IPS-15b (cell line): Measurements from ENCODE around the gene PRRG1.
"Not testable (repeated sequence)": the region's sequence is repeated elsewhere in the genome, so short reads cannot be mapped to it uniquely, and the experiment has no call there.

Experiments
- H3K27me3 ChIP-seq: one replicate; pipeline ENCODE4 v1.6.1; 2013; ENCODE audit warnings: low read length; ENCODE audit not compliant: control insufficient read depth, insufficient read depth
- H3K36me3 ChIP-seq: one replicate; pipeline ENCODE4 v1.6.1; 2013; ENCODE audit warnings: low read length; ENCODE audit not compliant: control insufficient read depth, insufficient read depth
- H3K4me1 ChIP-seq: one replicate; pipeline ENCODE4 v1.6.1; 2013; ENCODE audit warnings: mild to moderate bottlenecking, low read length; ENCODE audit not compliant: control insufficient read depth, insufficient read depth
- H3K4me3 ChIP-seq: one replicate; pipeline ENCODE4 v1.5.1; 2013; ENCODE audit warnings: low read depth, low read length
- H3K9ac ChIP-seq: one replicate; pipeline ENCODE4 v1.6.1; 2013; ENCODE audit warnings: low read depth, mild to moderate bottlenecking, low read length
- H3K9me3 ChIP-seq: one replicate; pipeline ENCODE4 v1.6.1; 2013; ENCODE audit warnings: mild to moderate bottlenecking, low read length; ENCODE audit not compliant: control insufficient read depth, insufficient read depth

Gene PRRG1

GRCh38 chrX:37476571-37477170 lies 127.5 kb downstream of the PRRG1 start:
- H3K4me1 ChIP-seq: peaks cover 23% of the 10 kb centered on the region
- H3K9me3 ChIP-seq: no peaks in the 10 kb centered on the region
- H3K27me3 ChIP-seq: no peaks in the 10 kb centered on the region
- peaks cover 4% of the 10 kb centered on the region for H3K36me3 ChIP-seq
- H3K9ac ChIP-seq: no peak overlapping the region
- no peak overlapping the region for H3K4me3 ChIP-seq

- not testable (repeated sequence) for H3K36me3 ChIP-seq, H3K9ac ChIP-seq, H3K27me3 ChIP-seq, H3K9me3 ChIP-seq, H3K4me3 ChIP-seq, H3K4me1 ChIP-seq
Measured at GRCh38 chrX:37484335-37484734, 135.2 kb downstream of the PRRG1 start.

GRCh38 chrX:37485429-37485828 lies 136.3 kb downstream of the PRRG1 start:
- Histone ChIP-seq H3K27me3 (no peaks in the 10 kb centered on the region), H3K36me3 (no peaks in the 10 kb centered on the region), H3K4me3 (no peak overlapping the region), H3K4me1 (no peaks in the 10 kb centered on the region), H3K9ac (no peak overlapping the region), H3K9me3 (no peaks in the 10 kb centered on the region)

GRCh38 chrX:37487271-37487670 lies 138.1 kb downstream of the PRRG1 start:
- Histone ChIP-seq H3K4me3 (no peak overlapping the region), H3K9ac (no peak overlapping the region), H3K9me3 (no peaks in the 10 kb centered on the region), H3K36me3 (no peaks in the 10 kb centered on the region), H3K4me1 (no peaks in the 10 kb centered on the region), H3K27me3 (no peaks in the 10 kb centered on the region)

- no peaks in the 10 kb centered on the region for H3K9me3 ChIP-seq
- H3K36me3 ChIP-seq: no peaks in the 10 kb centered on the region
- no peak overlapping the region for H3K9ac ChIP-seq
- no peak overlapping the region for H3K4me3 ChIP-seq
- H3K27me3 ChIP-seq: no peaks in the 10 kb centered on the region
- no peaks in the 10 kb centered on the region for H3K4me1 ChIP-seq
Measured at GRCh38 chrX:37488323-37488722, 139.2 kb downstream of the PRRG1 start.

GRCh38 chrX:37491686-37492085 lies 142.5 kb downstream of the PRRG1 start:
- Histone ChIP-seq H3K9ac (no peak overlapping the region), H3K27me3 (no peaks in the 10 kb centered on the region), H3K4me1 (peaks cover 3% of the 10 kb centered on the region), H3K4me3 (no peak overlapping the region), H3K9me3 (no peaks in the 10 kb centered on the region), H3K36me3 (no peaks in the 10 kb centered on the region)

- H3K9ac ChIP-seq, H3K4me3 ChIP-seq, H3K4me1 ChIP-seq, H3K36me3 ChIP-seq, H3K9me3 ChIP-seq, H3K27me3 ChIP-seq: not testable (repeated sequence)
Measured at GRCh38 chrX:37495760-37496159, 146.6 kb downstream of the PRRG1 start.

- not testable (repeated sequence) for H3K9ac ChIP-seq, H3K27me3 ChIP-seq, H3K36me3 ChIP-seq, H3K9me3 ChIP-seq, H3K4me1 ChIP-seq, H3K4me3 ChIP-seq
Measured at GRCh38 chrX:37497126-37497525, 148.0 kb downstream of the PRRG1 start.

GRCh38 chrX:37498323-37498722 lies 149.2 kb downstream of the PRRG1 start:
- H3K36me3 ChIP-seq, H3K27me3 ChIP-seq, H3K4me1 ChIP-seq, H3K4me3 ChIP-seq, H3K9me3 ChIP-seq, H3K9ac ChIP-seq: not testable (repeated sequence)

GRCh38 chrX:37499649-37500048 lies 150.5 kb downstream of the PRRG1 start:
- not testable (repeated sequence) for H3K27me3 ChIP-seq, H3K9ac ChIP-seq, H3K9me3 ChIP-seq, H3K4me1 ChIP-seq, H3K4me3 ChIP-seq, H3K36me3 ChIP-seq

- no peaks in the 10 kb centered on the region for H3K27me3 ChIP-seq
- H3K36me3 ChIP-seq: no peaks in the 10 kb centered on the region
- H3K9ac ChIP-seq: no peak overlapping the region
- no peaks in the 10 kb centered on the region for H3K9me3 ChIP-seq
- peaks cover 5% of the 10 kb centered on the region for H3K4me1 ChIP-seq
- H3K4me3 ChIP-seq: no peak overlapping the region
Measured at GRCh38 chrX:37504991-37505390, 155.8 kb downstream of the PRRG1 start.
